Measurements from ENCODE around the gene RTP5. TPM values are rescaled to one million over a fixed set of nuclear protein-coding genes. Genes with fewer than 3 reads are reported as not detected.

The RTP5 gene
- total and polyA plus RNA-seq, 2 experiments from 2014 or later = not detected

DNA sequence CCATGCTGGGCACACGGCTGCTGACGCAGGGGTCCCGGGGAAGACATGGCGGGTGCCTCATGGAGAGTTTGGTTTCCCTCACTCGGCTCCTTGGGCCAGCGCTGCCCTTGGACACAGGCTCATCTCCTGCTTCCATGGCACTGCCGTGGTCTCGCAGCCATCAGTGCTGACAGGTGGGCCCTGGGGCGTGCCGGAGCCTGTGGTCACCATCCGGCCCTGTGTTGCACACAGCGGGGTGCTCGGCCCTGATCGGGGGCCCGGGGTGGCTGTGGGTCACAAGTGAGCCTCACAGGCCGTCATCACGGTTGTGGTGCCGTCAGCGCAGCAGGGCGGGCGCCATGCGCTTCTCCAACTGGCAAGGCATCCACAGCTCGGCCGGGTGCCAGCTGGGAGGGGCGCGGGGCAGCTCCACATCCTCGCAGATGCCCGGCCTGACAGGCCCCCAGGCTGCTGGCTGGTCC lies 582 bp downstream of the RTP5 start:
- H3K4me3 ChIP-seq = no peak overlapping the region
- H2AFZ ChIP-seq = no peak overlapping the region
- no peak for DNase-seq
- H4K20me1 ChIP-seq (ENCODE audit: insufficient read depth) = no peaks in the 10 kb centered on the region
- TF ChIP-seq EZH2 (IDR thresholded peaks at IDR 0.05; ENCODE audit: insufficient read depth, poor library complexity, severe bottlenecking) (no peak), EZH2phosphoT487 (IDR thresholded peaks at IDR 0.05; ENCODE audit: insufficient read depth, low read depth) (no peak)
- peaks cover 16% of the 10 kb centered on the region for H3K27me3 ChIP-seq (replicated peaks; ENCODE audit: insufficient read depth)
- H3K9me2 ChIP-seq (ENCODE audit: insufficient read depth) = no peaks in the 10 kb centered on the region
- no peak overlapping the region for H3K4me2 ChIP-seq (ENCODE audit: unreplicated experiment)
- H3K79me2 ChIP-seq (ENCODE audit: insufficient read depth) = no peaks in the 10 kb centered on the region
- 83 to 90% methylated on average over 28 of the region's 28 CpGs for WGBS, 2 experiments (ENCODE audit: low coverage in 1 of 2, low lambda C conversion rate in 2 of 2, missing lambda C conversion rate in 2 of 2)
- in situ Hi-C loops (cut with MboI) = no loop called here
- no peak overlapping the region for H3K9ac ChIP-seq
- no peaks in the 10 kb centered on the region for H3K4me1 ChIP-seq (ENCODE audit: insufficient read depth)
- no peaks in the 10 kb centered on the region for H3K9me3 ChIP-seq (ENCODE audit: low read depth)
- H3K27ac ChIP-seq = no peak overlapping the region
- H3K36me3 ChIP-seq (ENCODE audit: low read depth) = no peaks in the 10 kb centered on the region
- H3F3A ChIP-seq (ENCODE audit: insufficient read depth) = no peaks in the 10 kb centered on the region

DNA sequence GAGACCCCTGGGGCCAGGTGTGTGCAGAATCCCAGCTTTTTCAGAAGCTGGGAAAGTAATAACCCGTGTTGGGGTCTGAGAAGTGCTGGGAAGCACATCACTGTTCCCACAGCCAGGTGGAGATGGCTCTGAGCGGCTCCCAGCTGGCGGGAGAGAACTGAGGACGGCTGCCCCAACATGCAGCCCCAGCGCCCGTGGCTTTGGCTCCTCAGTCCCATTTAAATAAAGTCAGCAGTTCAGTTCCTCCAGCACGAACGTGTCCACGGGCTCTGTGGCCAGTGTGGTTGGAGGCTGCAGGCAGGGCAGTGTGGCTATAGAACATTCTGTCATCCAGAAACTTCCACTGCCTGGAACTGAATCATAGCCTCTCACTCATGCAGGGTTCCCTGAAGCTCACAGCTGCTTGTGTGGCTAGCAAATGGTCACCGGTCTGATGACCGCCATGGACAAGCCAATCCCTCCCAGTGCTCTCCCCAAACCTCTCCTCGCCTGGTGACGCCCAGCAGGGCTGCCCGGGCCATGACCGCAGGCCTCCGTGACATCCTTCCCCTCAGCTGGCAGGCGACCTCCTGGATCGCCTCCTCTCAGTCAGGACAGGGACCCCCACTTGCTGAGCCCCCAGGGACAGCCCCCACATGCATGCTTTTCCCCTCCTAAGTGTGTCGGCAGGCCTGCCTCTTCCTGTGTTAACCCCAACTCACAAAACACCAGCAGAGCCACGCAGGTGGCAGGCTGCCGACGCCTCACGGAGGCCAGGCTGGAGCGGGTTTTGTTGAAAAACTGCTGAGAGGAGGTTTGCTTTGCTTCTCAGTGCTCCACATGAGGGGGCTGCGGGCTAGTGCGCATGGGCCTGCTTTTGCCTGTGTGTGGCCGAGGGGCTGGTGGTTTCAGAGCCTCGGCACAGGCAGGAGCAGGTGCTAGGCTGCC lies 1.3 kb downstream of the RTP5 start:
- Histone ChIP-seq H3K4me3 (no peak overlapping the region), H3F3A (ENCODE audit: insufficient read depth) (no peaks in the 10 kb centered on the region), H3K27me3 (replicated peaks; ENCODE audit: insufficient read depth) (peaks cover 16% of the 10 kb centered on the region), H2AFZ (no peak overlapping the region), H3K9ac (no peak overlapping the region), H3K79me2 (ENCODE audit: insufficient read depth) (no peaks in the 10 kb centered on the region), H3K9me2 (ENCODE audit: insufficient read depth) (no peaks in the 10 kb centered on the region), H3K4me1 (ENCODE audit: insufficient read depth) (no peaks in the 10 kb centered on the region), H3K9me3 (ENCODE audit: low read depth) (no peaks in the 10 kb centered on the region), H3K4me2 (ENCODE audit: unreplicated experiment) (no peak overlapping the region), H3K36me3 (ENCODE audit: low read depth) (no peaks in the 10 kb centered on the region), H4K20me1 (ENCODE audit: insufficient read depth) (no peaks in the 10 kb centered on the region), H3K27ac (no peak overlapping the region)
- in situ Hi-C loops (cut with MboI) = no loop called here
- DNase-seq = no peak
- TF ChIP-seq EZH2 (IDR thresholded peaks at IDR 0.05; ENCODE audit: insufficient read depth, poor library complexity, severe bottlenecking) (no peak), EZH2phosphoT487 (IDR thresholded peaks at IDR 0.05; ENCODE audit: insufficient read depth, low read depth) (no peak)
- WGBS, 2 experiments (ENCODE audit: low coverage in 1 of 2, low lambda C conversion rate in 2 of 2, missing lambda C conversion rate in 2 of 2) = 73 to 75% methylated on average over 27 to 28 of the region's 28 CpGs

DNA sequence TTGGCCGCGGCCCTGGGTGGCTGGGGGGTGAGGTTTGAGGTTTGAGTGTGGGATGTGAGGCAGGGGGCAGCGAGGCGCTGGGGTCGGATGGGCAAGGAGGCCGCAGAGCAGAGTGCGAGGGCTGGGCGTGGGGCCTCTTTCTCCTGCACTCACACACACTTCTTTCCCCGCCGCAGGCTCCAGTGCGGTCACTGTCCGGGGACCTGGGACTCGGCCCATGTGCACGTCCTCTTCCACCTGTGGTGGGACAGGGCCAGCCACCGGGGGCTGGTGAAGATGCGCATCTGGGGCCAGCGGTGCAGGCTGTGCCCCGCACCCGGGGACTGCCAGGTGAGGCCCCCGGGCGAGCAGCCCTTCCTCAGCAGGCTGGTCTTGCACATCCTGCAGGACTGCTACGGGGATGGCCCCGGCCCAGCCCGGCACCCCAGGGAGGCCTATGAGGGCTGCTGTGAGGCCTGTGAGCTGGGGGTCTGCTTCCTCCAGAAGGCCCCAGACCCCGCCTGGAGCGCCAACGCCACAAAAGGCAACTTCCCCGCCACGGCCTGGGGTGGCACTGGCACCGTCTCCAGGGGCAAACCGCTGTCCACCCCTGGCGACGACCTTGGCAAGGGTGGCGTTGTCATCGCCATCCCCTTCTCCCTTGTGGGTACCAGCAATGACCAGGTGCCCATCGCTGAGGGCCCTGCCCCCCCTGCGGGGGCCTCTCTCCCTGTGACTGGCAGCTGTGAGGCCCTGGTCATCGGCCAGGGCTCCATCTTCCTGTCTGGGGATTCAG lies 2.2 kb downstream of the RTP5 start:
- Histone ChIP-seq H3K27ac (no peak overlapping the region), H3F3A (ENCODE audit: insufficient read depth) (no peaks in the 10 kb centered on the region), H3K4me3 (no peak overlapping the region), H3K36me3 (ENCODE audit: low read depth) (no peaks in the 10 kb centered on the region), H3K9me2 (ENCODE audit: insufficient read depth) (no peaks in the 10 kb centered on the region), H3K79me2 (ENCODE audit: insufficient read depth) (no peaks in the 10 kb centered on the region), H4K20me1 (ENCODE audit: insufficient read depth) (no peaks in the 10 kb centered on the region), H3K4me2 (ENCODE audit: unreplicated experiment) (no peak overlapping the region), H3K9ac (no peak overlapping the region), H3K9me3 (ENCODE audit: low read depth) (no peaks in the 10 kb centered on the region), H2AFZ (no peak overlapping the region), H3K4me1 (ENCODE audit: insufficient read depth) (no peaks in the 10 kb centered on the region), H3K27me3 (replicated peaks; ENCODE audit: insufficient read depth) (peaks cover 12% of the 10 kb centered on the region)
- WGBS, 2 experiments (ENCODE audit: low coverage in 1 of 2, low lambda C conversion rate in 2 of 2, missing lambda C conversion rate in 2 of 2) = 83 to 87% methylated on average over 34 to 37 of the region's 38 CpGs
- DNase-seq = no peak
- no peak for TF ChIP-seq EZH2phosphoT487 (IDR thresholded peaks at IDR 0.05; ENCODE audit: insufficient read depth, low read depth)
- TF ChIP-seq EZH2 (IDR thresholded peaks at IDR 0.05; ENCODE audit: insufficient read depth, poor library complexity, severe bottlenecking) = no peak
- in situ Hi-C loops (cut with MboI) = no loop called here

DNA sequence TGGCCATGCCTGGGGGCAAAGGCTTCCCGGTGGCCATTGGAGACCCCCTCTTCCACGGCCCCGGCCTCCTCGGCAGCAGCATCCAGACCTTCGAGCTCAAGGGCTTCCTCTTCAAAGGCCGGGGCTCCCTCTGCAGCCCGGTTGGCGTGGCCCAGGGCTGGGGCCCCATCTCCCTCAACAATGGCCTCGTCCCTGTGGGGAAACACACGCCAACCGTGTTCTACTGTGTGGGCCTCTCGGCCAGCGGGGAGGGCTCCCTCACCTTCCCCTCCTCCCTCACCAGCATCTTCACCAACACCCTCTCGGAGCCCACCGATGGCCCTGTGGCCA lies 2.7 kb downstream of the RTP5 start:
- in situ Hi-C loops (cut with MboI) = no loop called here

More for the DNA sequence above, 2.7 kb downstream of the RTP5 start:
- Histone ChIP-seq H3K4me3 (no peak overlapping the region), H3F3A (ENCODE audit: insufficient read depth) (no peaks in the 10 kb centered on the region), H3K4me2 (ENCODE audit: unreplicated experiment) (no peak overlapping the region), H3K27me3 (replicated peaks; ENCODE audit: insufficient read depth) (peaks cover 11% of the 10 kb centered on the region), H2AFZ (no peak overlapping the region), H4K20me1 (ENCODE audit: insufficient read depth) (no peaks in the 10 kb centered on the region), H3K79me2 (ENCODE audit: insufficient read depth) (no peaks in the 10 kb centered on the region), H3K36me3 (ENCODE audit: low read depth) (no peaks in the 10 kb centered on the region), H3K27ac (no peak overlapping the region), H3K9ac (no peak overlapping the region), H3K9me3 (ENCODE audit: low read depth) (no peaks in the 10 kb centered on the region), H3K9me2 (ENCODE audit: insufficient read depth) (no peaks in the 10 kb centered on the region), H3K4me1 (ENCODE audit: insufficient read depth) (no peaks in the 10 kb centered on the region)
- TF ChIP-seq EZH2 (IDR thresholded peaks at IDR 0.05; ENCODE audit: insufficient read depth, poor library complexity, severe bottlenecking) (no peak), EZH2phosphoT487 (IDR thresholded peaks at IDR 0.05; ENCODE audit: insufficient read depth, low read depth) (no peak)
- DNase-seq = no peak
- WGBS, 2 experiments (ENCODE audit: low coverage in 1 of 2, low lambda C conversion rate in 2 of 2, missing lambda C conversion rate in 2 of 2) = 94 to 95% methylated on average over 12 to 15 of the region's 15 CpGs

All from GM23248 (cell line).